ENCODE data around the gene LMLN.

The LMLN gene

GRCh38 chr3:198018416-198018815 lies 58.4 kb downstream of the LMLN start:
- no peak for DNase-seq (ENCODE audit: low read depth)
- no peak for TF ChIP-seq CTCF (IDR thresholded peaks at IDR 0.05; ENCODE audit: insufficient read depth, low read depth, low read length, missing control alignments)
- H3K4me3 ChIP-seq (ENCODE audit: low read depth, low read length), result no peak overlapping the region

DNA sequence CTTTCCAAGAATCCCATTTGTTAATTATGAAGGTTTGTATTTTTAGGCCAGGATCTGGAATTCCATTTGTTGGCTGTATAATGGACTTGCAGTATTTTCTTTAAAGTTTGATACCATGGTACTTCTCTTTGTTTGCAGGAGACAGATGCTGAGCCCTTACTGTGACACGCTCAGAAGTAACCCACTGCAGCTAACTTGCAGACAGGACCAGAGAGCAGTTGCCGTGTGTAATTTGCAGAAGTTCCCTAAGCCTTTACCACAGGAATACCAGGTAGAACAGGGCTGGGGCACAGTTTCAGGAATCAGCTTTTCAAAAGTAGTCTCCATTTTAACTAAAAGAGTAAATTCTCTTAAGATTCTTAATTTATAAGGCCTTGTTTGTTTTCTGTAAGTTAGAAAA lies 59.1 kb downstream of the LMLN start:
- no peak for TF ChIP-seq CTCF (IDR thresholded peaks at IDR 0.05; ENCODE audit: insufficient read depth, low read depth, low read length, missing control alignments)
- DNase-seq (ENCODE audit: low read depth), result no peak
- H3K4me3 ChIP-seq (ENCODE audit: low read depth, low read length), result no peak overlapping the region

DNA sequence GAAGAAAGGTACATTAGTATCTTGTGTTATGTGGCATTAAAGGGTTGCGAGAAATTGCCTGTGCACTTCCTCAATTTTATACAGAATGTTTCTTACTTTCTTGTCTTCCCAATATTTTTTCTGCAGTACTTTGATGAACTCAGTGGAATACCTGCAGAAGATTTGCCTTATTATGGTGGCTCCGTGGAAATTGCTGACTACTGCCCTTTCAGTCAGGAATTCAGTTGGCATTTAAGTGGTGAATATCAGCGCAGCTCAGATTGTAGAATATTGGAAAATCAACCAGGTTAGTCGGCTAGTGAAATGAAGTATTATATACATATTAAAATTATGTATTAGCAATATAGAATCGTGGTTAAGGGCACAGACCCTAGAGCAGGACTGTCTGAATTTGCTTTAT lies 61.3 kb downstream of the LMLN start:
- DNase-seq (ENCODE audit: low read depth), result no peak
- no peak for TF ChIP-seq CTCF (IDR thresholded peaks at IDR 0.05; ENCODE audit: insufficient read depth, low read depth, low read length, missing control alignments)

DNA sequence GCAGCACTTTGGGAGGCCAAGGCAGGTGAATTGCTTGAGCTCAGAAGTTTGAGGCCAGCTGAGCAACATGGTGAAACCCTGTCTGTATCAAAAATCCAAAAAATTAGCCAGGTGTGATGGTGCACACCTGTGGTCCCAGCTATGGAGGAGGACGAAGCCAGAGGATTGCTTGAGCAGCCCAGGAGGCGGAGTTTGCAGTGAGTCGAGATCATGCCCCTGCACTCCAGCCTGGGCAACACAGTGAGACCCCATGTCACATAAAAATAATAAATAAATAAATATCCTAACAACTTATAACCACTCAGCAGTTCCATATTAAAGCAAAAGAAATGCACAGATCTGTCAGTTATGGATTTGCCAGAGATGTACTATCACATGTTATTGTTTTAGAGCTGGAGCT lies 62.6 kb downstream of the LMLN start:
- DNase-seq (ENCODE audit: low read depth), result no peak
- no peak overlapping the region for H3K4me3 ChIP-seq (ENCODE audit: low read depth, low read length)
- no peak for TF ChIP-seq CTCF (IDR thresholded peaks at IDR 0.05; ENCODE audit: insufficient read depth, low read depth, low read length, missing control alignments)

More for the DNA sequence above, 61.3 kb downstream of the LMLN start:
- H3K4me3 ChIP-seq (ENCODE audit: low read depth, low read length), result no peak overlapping the region

- DNase-seq (ENCODE audit: low read depth), result no peak
- TF ChIP-seq CTCF (IDR thresholded peaks at IDR 0.05; ENCODE audit: insufficient read depth, low read depth, low read length, missing control alignments), result no peak
- no peak overlapping the region for H3K4me3 ChIP-seq (ENCODE audit: low read depth, low read length)
Measured at GRCh38 chr3:198025644-198026043, 65.6 kb downstream of the LMLN start.

DNA sequence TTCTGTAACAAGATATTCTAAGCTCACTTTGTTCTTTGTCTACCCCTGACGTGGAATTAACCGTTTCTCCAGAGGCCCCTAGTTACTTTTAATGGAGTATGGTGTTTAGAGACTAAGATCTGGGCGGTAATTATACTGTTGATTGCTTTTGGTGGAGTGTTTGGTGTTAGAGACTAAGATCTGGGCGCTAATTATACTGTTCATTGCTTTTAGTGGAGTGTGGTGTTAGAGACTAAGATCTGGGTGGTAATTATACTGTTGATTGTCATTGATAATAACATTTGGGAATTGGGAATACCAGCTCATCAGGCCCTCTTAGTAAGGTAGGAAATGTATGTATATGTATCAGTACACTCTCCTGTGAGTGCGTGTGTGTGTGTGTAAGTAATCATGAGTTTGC lies 66.6 kb downstream of the LMLN start:
- TF ChIP-seq CTCF (IDR thresholded peaks at IDR 0.05; ENCODE audit: insufficient read depth, low read depth, low read length, missing control alignments), result no peak
- no peak for DNase-seq (ENCODE audit: low read depth)
- H3K4me3 ChIP-seq (ENCODE audit: low read depth, low read length), result no peak overlapping the region

GRCh38 chr3:198027045-198027798 lies 67.2 kb downstream of the LMLN start:
- no peak for DNase-seq (ENCODE audit: low read depth)
- no peak for TF ChIP-seq CTCF (IDR thresholded peaks at IDR 0.05; ENCODE audit: insufficient read depth, low read depth, low read length, missing control alignments)
- no peak overlapping the region for H3K4me3 ChIP-seq (ENCODE audit: low read depth, low read length)
